Measurements from ENCODE around the gene XPR1.
"Not testable (repeated sequence)": the region's sequence is repeated elsewhere in the genome, so short reads cannot be mapped to it uniquely, and the experiment has no call there.

The XPR1 gene

GRCh38 chr1:180841415-180841814, 209.6 kb downstream of the XPR1 start:
- no peak for DNase-seq (ENCODE audit: low read depth)

GRCh38 chr1:180842052-180842451, 210.2 kb downstream of the XPR1 start:
- no peak for DNase-seq (ENCODE audit: low read depth)

DNA sequence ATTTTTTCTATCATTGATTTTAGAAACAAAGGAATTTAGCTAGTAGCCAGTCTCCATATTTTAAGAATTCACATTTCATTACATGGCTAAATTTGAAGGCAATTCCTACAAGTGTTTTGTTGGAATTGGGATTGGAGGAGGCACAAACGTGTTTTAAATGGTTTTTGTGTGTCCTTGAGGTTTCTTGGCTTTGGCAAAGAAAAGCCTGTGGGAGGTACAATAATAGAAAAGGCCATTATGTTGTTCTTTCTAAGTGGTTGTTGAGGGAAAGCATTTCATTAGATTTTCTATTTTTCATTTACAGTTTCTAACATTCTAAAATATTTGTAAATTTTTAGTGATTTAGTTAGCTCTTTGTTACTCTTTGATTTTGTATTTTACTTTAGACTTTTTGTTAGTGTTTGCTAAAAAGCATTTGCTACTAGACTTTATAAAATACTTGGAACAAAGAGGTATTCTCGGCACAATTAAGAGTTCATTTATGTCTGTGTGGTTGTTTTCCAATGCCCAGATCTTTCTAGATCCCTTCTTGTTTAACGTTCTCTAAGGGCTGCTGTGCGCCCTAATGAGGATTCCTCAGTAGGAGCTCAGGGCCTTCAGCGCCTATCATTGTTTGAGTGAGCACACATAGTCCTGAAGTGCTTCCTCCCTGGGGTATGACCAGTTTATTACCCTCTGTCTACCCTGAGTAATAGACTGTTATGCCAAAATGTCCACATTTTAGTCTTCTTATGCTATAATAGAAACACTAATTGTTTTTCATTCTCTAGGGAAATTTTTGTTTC, 210.9 kb downstream of the XPR1 start:
- no peak for DNase-seq (ENCODE audit: low read depth)

DNA sequence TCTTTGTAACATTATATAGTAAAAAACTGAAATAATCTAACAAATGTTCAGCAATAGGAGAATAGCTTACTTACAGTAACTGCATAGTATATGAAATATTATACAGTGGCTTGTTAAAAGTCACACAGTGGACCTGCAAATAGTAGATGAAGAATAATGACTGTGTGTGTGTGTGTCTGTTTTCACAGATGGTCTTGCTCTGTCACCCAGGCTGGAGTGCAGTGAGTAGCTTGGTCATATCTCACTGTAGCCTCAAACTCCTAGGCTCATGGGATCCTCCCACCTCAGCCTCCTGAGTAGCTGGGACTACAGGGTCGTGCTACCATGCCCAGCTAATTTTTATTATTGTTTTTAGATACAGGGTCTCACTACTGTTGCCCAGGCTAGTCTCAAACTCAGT, 213.5 kb downstream of the XPR1 start:
- DNase-seq (ENCODE audit: low read depth) = no peak

GRCh38 chr1:180848191-180848590, 216.4 kb downstream of the XPR1 start:
- DNase-seq (ENCODE audit: low read depth) = no peak

GRCh38 chr1:180849031-180849775, 217.4 kb downstream of the XPR1 start:
- no peak for DNase-seq (ENCODE audit: low read depth)

DNA sequence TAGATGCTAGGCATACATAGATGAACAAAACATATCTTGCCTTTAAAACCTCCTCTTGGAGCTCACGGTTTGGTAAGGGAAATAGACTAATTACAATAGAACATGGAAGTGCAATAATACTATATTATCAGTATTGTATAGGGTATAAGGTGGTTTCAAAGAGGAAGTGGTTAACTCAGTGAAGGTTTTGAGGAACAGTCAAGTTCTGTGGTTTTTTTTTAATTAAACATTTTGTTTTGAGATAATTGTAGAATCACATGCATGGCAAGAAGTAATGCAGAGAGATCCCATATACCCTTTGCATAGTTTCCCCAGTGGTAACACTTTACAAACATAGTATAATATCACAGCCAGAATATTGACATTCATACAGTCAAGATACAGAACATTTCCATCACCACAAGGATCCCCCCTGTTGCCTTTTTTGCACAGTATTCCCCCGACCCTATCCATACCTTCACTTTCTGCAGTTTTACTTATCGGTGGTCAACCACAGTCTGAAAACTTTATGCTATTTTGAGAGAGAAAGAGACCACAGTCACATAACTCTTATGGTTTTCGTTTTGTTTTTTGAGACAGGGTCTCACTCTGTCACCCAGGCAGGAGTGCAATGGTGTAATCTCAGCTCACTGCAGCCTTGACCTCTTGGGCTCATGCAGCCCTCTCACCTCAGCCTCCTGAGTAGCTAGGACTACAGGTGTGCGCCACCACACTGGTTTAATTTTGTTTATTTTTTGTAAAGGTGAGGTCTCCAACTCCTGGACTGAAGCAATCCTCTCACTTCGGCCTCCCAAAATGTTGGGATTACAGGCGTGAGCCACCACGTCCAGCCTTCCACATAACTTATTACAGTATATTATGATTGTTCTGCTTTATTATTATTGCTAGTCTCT, 220.4 kb downstream of the XPR1 start:
- DNase-seq (ENCODE audit: low read depth) = no peak

- no peak for DNase-seq (ENCODE audit: low read depth)
Observed at GRCh38 chr1:180854001-180854400, 222.2 kb downstream of the XPR1 start.

DNA sequence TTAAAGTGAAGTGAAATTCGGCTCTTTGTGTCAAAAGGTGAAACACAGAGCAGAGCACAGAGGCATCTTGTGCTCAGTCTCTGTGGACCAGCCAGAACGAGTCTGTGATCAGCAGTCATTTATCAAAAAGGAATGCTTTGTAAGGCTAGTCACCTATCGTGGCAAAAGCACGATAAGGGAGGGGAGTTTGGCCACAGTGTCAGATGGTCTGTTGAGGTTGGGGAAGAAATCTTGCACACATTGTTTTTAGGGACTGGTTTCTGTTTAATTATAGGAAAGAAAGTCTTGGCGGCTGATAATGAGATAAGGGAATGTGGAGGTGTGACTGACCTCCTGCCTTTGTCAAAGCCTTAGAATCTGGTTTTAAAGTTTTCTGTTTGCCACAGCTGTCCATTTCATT, 222.6 kb downstream of the XPR1 start:
- DNase-seq (ENCODE audit: low read depth) = no peak

- not testable (repeated sequence) for DNase-seq (ENCODE audit: low read depth)
Observed at GRCh38 chr1:180857947-180858725, 226.3 kb downstream of the XPR1 start.

DNA sequence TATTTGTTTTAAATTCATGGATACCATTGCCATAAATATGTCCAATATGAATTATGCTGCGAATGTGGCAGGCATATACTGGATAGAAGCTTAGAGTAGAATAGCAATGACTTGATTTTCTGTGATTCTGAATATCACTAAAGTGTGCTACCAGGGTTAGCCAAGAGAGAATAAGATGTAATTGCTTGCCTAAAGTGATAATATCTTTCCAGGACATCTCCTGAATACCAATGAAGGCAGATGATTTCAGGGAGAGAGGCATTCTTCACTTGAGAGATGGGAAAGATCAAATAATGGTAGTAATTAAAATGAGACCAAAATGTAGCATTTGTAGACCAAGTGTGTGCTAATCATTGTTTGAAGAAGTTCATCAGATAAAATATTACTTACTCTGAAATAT, 227.5 kb downstream of the XPR1 start:
- DNase-seq (ENCODE audit: low read depth) = no peak

- DNase-seq (ENCODE audit: low read depth) = no peak
Observed at GRCh38 chr1:180860535-180860934, 228.7 kb downstream of the XPR1 start.

GRCh38 chr1:180862305-180862704, 230.5 kb downstream of the XPR1 start:
- no peak for DNase-seq (ENCODE audit: low read depth)

DNA sequence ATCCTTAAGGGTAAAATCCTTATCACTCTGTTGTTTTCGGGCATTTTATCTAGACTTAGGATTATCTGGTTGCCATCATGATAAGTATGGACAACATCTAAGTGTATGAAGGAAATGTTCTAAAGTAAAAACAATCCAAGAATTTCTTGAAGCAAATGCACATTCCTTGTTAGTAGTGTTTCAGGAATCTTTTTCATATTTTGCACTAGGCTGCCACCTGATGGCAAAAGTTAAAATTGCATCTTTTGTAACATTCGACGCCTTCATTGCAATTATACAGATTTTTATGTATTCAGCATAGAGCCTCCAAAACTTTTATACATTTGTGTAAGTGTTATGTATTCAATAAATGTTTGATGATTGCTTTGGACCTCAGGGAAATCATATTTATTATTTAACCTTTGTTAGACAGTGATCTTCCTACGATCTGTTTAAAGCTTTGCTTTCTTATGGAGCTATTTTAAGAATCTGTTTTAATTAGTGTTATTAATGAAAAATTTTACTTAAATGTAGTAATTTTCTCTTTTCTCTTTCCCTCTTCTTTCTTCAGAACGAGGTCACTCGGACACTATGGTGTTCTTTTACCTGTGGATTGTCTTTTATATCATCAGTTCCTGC, 231.4 kb downstream of the XPR1 start:
- no peak for DNase-seq (ENCODE audit: low read depth)

- DNase-seq (ENCODE audit: low read depth) = no peak
Observed at GRCh38 chr1:180881806-180882509, 250.1 kb downstream of the XPR1 start.

DNA sequence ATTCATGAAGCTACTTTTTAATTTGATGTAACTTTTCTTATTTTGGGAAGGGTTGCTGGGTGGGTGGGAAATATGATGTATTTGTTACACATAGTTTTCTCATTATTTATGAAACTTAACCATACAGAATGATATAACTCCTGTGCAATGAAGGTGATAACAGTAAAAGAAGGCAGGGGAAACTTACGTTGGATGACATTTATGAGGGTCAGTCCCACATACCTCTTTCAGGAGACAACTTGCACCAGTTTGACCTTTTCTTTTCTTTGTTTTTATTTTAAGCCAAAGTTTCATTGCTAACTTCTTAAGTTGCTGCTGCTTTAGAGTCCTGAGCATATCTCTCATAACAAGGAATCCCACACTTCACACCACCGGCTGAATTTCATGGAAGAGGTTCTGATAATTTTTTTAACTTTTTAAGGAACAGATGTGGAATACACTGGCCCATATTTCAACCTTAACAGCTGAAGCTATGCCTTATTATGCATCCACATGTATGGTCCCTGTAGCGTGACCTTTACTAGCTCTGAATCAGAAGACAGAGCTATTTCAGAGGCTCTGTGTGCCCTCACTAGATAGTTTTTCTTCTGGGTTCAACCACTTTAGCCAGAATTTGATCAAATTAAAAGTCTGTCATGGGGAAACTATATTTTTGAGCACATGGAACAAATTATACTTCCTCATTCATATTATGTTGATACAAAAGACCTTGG, 252.9 kb downstream of the XPR1 start:
- no peak for DNase-seq (ENCODE audit: low read depth)

GRCh38 chr1:180886338-180886737, 254.5 kb downstream of the XPR1 start:
- DNase-seq (ENCODE audit: low read depth) = no peak

DNA sequence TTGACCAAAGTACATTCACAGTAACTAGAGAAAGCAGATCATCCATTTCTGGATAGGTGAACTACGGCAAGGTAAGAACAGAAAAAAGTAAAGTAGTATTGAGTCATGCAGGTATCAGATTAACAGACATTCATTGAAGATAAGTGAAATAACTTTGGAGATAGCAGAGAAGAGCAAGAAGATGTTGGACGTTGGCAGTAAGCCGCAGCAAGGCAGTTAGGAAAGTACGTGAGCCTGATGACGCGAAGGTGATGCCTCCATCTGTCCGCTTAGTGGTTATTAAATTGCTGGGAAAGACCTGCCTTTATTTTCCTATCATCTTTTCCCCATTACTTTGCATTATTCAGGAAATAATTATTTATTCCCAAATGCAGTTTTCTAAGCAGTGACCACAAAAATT, 256.0 kb downstream of the XPR1 start:
- DNase-seq (ENCODE audit: low read depth) = no peak

- DNase-seq (ENCODE audit: low read depth) = no peak
Observed at GRCh38 chr1:180888870-180889269, 257.0 kb downstream of the XPR1 start.

DNA sequence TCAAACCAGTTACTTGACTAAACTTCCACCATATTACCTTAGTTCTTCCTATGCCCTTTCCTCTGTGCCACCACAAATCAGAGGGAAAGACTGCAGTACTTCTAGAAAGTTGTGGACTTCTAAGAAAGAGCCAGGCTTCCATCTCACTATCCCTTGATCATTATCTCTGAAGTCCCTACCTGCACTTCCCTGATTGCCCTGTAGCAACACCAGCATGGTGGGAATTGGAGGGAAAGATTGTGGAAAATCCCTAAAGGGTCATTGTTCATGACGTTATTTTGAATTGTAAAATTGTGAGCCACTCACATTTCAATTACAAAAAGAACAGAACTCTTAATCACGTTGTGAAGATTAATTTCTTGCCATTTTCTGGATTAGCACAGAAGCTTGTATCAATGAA, 257.5 kb downstream of the XPR1 start:
- DNase-seq (ENCODE audit: low read depth) = no peak
